Gastroesophageal sphincter (tissue), 3 donors: Measurements from ENCODE around the gene STAT6.

Experiments used
- CTCF ChIP-seq, 4 experiments: fragments of 200-600 bp in 2 of 4; fragments of 450-650 bp in 2 of 4; sonication (generic) in 1 of 4; IDR thresholded peaks; one replicate each; pipeline ENCODE4 v1.5.1; 2017 to 2019; ENCODE audit warnings: antibody characterized with exemption in 4 of 4, mild to moderate bottlenecking in 2 of 4, moderate library complexity in 2 of 4
- EP300 ChIP-seq: sonication (generic); formaldehyde crosslinking; IDR thresholded peaks from one replicate; pipeline ENCODE4 v1.6.1; 2017; ENCODE audit warnings: antibody characterized with exemption, mild to moderate bottlenecking
- POLR2A ChIP-seq, 2 donors: fragments of 450-650 bp; IDR thresholded peaks; one replicate each; pipeline ENCODE4 v1.6.1; 2017; ENCODE audit warnings: antibody characterized with exemption in 2 of 2, mild to moderate bottlenecking in 2 of 2, moderate library complexity in 1 of 2
- POLR2AphosphoS5 ChIP-seq: sonication (generic); formaldehyde crosslinking; IDR thresholded peaks from one replicate; pipeline ENCODE4 v1.6.1; 2017; ENCODE audit warnings: antibody characterized with exemption

GRCh38 chr12:57096099-57096572 is 15.0 kb downstream of the STAT6 start:
- TF ChIP-seq CTCF (IDR thresholded peaks at IDR 0.05) (no peak), EP300 (no peak), POLR2A (IDR thresholded peaks at IDR 0.05) (peak in 1 of 2 donors; percentile 14), POLR2AphosphoS5 (no peak)
